Fibroblast of villous mesenchyme (primary cell): Measurements from ENCODE around the gene BZW1. TPM values are rescaled to one million over a fixed set of nuclear protein-coding genes. Genes with fewer than 3 reads are reported as not detected.
A peak's percentile ranks its signal among the peaks of the same experiment; 100 is the strongest.

Source experiments
- DNase-seq: peaks from one replicate; pipeline ENCODE4 v3.0.0-alpha.2; 2010; ENCODE audit warnings: low read depth
- H3K4me3 ChIP-seq: 2 replicates; pipeline ENCODE4 v1.5.1; 2011; ENCODE audit warnings: low read depth, mild to moderate bottlenecking, low read length
- total RNA-seq: library from RNA; depleted of rRNA; stranded (reverse); fragments of >200 nt; gene quantifications from 2 replicates; pipeline ENCODE4 v1.2.3, GENCODE V29; 2012
- TF ChIP-seq, protein P1 (sequence below): IDR thresholded peaks from 2 replicates; pipeline ENCODE4 v1.5.1; 2012; ENCODE audit warnings: low read depth, mild to moderate bottlenecking, low read length; ENCODE audit not compliant: insufficient read depth

The BZW1 gene
- total RNA-seq, 1 donor: 662 TPM

DNA sequence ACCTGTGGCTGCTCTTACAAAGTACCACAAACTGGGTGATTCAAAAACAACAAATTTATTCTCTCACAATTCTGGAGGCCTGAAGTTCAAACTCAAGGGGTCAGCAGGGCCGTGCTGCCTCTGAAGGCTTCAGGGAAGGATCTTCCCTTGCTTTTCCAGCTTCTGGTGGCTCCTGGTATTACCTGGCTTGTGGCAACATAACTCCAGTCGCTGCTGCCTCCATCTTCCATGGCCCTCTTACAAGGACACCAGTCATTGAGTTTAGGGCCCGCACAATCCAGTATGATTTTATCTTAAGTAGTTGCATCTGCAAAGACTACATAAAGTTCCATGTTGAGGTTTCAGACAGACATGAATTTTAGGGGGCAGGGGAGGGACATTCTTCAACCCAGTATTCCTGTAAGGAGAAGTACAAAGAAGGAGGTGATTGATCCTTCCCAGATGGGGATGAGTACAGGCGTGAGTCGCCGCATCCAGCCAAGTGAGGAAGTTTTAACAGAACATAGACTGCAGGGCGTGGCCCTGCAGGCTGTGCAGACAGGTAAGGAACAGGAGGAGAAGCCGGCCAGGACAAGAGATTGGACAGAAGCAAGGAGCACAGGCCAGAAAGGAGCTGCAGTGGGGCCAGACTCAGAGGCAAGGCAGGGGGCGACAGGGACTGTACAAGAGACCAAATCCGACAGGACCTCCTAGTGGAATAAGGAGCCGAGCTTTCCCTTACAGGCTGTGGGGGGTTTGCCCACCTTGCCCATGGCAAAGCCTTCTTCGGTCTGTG, 44.4 kb upstream of the BZW1 start:
- H3K4me3 ChIP-seq: no peak overlapping the region
- DNase-seq: no peak
- TF ChIP-seq, protein P1, sequence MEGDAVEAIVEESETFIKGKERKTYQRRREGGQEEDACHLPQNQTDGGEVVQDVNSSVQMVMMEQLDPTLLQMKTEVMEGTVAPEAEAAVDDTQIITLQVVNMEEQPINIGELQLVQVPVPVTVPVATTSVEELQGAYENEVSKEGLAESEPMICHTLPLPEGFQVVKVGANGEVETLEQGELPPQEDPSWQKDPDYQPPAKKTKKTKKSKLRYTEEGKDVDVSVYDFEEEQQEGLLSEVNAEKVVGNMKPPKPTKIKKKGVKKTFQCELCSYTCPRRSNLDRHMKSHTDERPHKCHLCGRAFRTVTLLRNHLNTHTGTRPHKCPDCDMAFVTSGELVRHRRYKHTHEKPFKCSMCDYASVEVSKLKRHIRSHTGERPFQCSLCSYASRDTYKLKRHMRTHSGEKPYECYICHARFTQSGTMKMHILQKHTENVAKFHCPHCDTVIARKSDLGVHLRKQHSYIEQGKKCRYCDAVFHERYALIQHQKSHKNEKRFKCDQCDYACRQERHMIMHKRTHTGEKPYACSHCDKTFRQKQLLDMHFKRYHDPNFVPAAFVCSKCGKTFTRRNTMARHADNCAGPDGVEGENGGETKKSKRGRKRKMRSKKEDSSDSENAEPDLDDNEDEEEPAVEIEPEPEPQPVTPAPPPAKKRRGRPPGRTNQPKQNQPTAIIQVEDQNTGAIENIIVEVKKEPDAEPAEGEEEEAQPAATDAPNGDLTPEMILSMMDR: no peak

DNA sequence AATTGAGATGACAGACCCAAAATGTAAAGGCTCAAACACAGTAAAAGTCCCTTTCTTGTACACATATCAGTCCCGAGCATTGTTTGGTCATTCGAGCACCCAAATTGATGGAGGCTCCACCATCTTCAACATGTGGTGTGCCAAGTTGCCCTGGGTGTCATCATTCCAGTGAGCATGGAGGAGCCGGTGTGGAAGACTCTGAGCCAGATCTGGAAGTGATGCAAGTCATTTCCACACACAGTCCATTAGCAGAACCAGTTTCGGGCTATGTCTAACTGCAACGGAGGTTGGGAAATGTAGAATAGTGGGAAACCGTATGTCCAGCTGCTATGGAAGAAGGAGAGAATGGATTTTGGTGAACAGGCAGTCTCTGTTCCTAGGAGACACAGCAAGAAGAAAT, 40.9 kb upstream of the BZW1 start:
- no peak overlapping the region for H3K4me3 ChIP-seq
- TF ChIP-seq, protein P1: no peak
- DNase-seq: no peak

DNA sequence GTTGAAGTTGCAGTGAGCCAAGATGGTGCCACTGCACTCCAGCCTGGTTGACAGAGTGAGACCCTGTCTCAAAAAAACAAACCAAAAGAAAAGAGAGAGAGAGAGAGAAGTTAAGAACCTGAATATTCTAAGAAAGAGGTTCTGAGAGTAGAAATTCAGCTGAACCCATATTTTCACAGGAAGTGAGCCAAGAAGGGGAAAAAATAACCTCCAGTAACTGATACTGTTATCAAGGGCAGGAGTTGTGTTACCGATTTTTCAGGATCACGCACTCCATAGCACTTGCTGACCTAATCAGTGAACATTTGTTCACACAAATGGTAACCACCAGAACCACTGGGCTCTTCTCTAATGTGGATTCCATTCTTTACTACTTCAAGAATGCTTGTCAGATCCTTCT, 39.1 kb upstream of the BZW1 start:
- TF ChIP-seq, protein P1: no peak
- no peak overlapping the region for H3K4me3 ChIP-seq
- DNase-seq: no peak

DNA sequence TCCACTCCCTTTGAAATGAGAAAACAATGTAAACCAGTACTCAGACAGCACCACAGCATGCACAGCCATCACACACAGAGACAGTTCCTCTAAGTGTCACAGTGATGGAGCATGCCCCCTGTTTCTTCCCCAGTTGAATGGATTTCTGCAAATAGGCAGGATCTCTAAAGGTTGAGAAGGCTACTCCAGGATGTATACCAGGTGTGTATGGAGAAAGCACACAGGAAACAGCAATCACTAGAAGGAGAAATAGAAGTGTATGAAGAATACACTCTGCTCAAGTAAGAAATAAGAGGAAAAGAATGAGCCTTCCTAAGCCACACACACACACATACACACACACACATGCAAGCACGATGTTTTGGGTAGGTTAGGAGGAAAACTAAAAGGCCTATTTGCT, 38.6 kb upstream of the BZW1 start:
- TF ChIP-seq, protein P1: no peak
- DNase-seq: no peak
- H3K4me3 ChIP-seq: no peak overlapping the region

DNA sequence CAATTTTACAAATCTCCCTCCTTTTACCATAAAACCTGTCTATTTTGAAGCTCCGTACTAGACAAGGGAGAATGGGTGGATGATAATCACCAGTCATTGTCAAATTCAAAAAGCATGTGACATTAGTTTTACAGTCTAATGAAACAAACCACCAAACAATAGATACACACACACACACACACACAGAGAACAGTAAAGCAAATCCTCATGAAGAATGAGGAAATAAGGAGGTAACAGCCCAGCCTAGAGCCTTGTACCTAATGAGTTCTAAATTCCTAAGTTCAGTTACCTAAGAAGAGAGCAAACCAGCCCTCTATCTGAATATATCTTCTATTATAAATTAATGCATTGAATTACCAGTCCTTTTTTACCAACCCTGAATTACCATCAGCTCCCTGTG, 36.8 kb upstream of the BZW1 start:
- TF ChIP-seq, protein P1: no peak
- DNase-seq: no peak
- H3K4me3 ChIP-seq: no peak overlapping the region

DNA sequence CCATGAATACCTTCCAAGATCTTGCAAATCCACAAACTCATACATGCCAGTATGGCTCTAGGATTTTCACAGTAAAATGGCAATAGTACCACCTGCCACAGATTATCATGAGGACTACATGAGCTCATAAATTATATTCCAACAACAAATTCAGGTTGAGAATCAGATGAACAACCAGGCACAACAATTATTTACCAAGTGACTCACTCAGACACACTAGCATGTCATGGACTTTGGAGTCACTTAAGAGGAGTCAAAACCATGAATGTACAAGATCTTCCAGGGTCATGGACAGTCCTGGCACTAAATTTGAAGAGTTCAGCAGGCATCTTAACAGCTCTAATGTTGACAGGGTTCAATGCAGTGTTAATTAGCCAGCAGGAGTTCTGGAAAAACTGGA, 34.4 kb upstream of the BZW1 start:
- DNase-seq: no peak
- H3K4me3 ChIP-seq: no peak overlapping the region
- TF ChIP-seq, protein P1: no peak

DNA sequence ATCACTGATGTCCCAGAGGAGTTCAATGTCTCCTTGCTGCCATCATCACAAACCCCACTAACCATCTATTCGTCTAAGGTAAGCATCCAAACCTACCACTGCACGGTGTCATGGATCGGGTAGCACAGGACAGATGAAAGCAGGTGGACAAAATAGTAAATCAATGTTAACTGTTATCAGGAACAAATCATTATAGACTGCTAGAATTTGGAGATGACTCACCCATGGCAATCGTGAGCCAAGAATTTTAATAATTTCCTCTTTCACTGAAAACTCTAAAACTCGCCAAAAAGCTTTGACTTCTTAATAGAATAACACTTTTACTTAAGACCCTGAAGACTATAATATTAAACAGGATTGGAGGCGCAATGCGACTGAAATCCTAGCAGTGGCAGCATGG, 33.7 kb upstream of the BZW1 start:
- H3K4me3 ChIP-seq: no peak overlapping the region
- DNase-seq: peak; percentile 32
- TF ChIP-seq, protein P1: no peak
